HCT116 (cell line): ENCODE results near the gene RBM12. TPM values are rescaled to one million over a fixed set of nuclear protein-coding genes. Genes with fewer than 3 reads are reported as not detected.
A peak's percentile ranks its signal among the peaks of the same experiment; 100 is the strongest.

Source experiments
- ATAC-seq: fragments of 200-7000 bp; cut with Tn5 transposase; 2 replicates; pipeline ENCODE4 v1.9.1; 2020; ENCODE audit warnings: mild to moderate bottlenecking, moderate library complexity
- BruUV-seq: library from RNA; stranded (reverse); fragments of 400-500 nt; replicated peaks from 2 replicates; lab custom pipeline; 2021; lab: Mats Ljungman, UMichigan
- CTCF ChIA-PET: fragments of 300-600 bp; sonication (Branson Sonifier 250); formaldehyde crosslinking; loops from one replicate; lab custom pipeline; 2021; ENCODE audit warnings: antibody characterized with exemption; lab: Charles Lee
- POLR2A ChIA-PET: fragments of 300-600, 350-600 bp; sonication (Branson Sonifier 250); formaldehyde crosslinking; loops from one replicate; lab custom pipeline; 2021; ENCODE audit warnings: antibody characterized with exemption; lab: Charles Lee
- RAD21 ChIA-PET, 2 experiments: fragments of 300-600 bp; sonication (Branson Sonifier 250); formaldehyde crosslinking; loops; one replicate each; lab custom pipeline; 2023; ENCODE audit warnings: low total read pairs in 2 of 2; ENCODE audit not compliant: uncharacterized antibody in 2 of 2, unreplicated experiment in 2 of 2, low non-redundant PET in 1 of 2; lab: Charles Lee
- DNase-seq: peaks from one replicate; pipeline ENCODE4 v3.0.0-alpha.2; 2010; ENCODE audit warnings: low read depth, low spot score
- H2AFZ ChIP-seq: fragments of 200-600 bp; shearing (Covaris generic), sonication (generic); 2 replicates; pipeline ENCODE4 v1.6.1; 2017; ENCODE audit warnings: low read depth, mixed run types, mixed read lengths, antibody characterized with exemption, low read length; ENCODE audit not compliant: poor library complexity, severe bottlenecking
- H3K27ac ChIP-seq: 2 replicates; pipeline ENCODE4 v1.5.1; 2012; ENCODE audit warnings: low read depth, low read length
- H3K27me3 ChIP-seq: fragments of 200-600 bp; sonication (generic); 2 replicates; pipeline ENCODE4 v1.6.1; 2016; ENCODE audit warnings: mixed run types, low read length, mixed read lengths; ENCODE audit not compliant: insufficient read depth
- H3K36me3 ChIP-seq, 2 experiments: fragments of 200-500 bp in 1 of 2; fragments of 200-600 bp in 1 of 2; sonication (Bioruptor generic) in 1 of 2; sonication (generic) in 1 of 2; 2 replicates each; pipeline versions ENCODE4 v1.5.1 to v1.6.1; 2014 to 2016; ENCODE audit warnings: low read length in 2 of 2, inconsistent platforms in 1 of 2, mixed read lengths in 1 of 2, mixed run types in 1 of 2; ENCODE audit not compliant: insufficient read depth in 2 of 2, control insufficient read depth in 1 of 2
- H3K4me1 ChIP-seq, 2 experiments: fragments of 200-600 bp in 1 of 2; sonication (generic) in 1 of 2; 2 replicates each; pipeline versions ENCODE4 v1.5.1 to v1.6.1; 2012 to 2017; ENCODE audit warnings: low read length in 2 of 2, inconsistent platforms in 1 of 2, mild to moderate bottlenecking in 1 of 2, mixed read lengths in 1 of 2, mixed run types in 1 of 2, moderate library complexity in 1 of 2; ENCODE audit not compliant: insufficient read depth in 2 of 2, control insufficient read depth in 1 of 2
- H3K4me2 ChIP-seq: fragments of 200-600 bp; sonication (generic); 2 replicates; pipeline ENCODE4 v1.6.1; 2017; ENCODE audit warnings: mixed run types, low read length, mixed read lengths
- H3K4me3 ChIP-seq, 2 experiments: fragments of 200-600 bp in 1 of 2; sonication (generic) in 1 of 2; replicated peaks in 1 of 2; 2 replicates each; pipeline ENCODE4 v1.5.1; 2011 to 2016; ENCODE audit warnings: low read length in 2 of 2, control low read depth in 1 of 2, low read depth in 1 of 2, mild to moderate bottlenecking in 1 of 2, mixed read lengths in 1 of 2, mixed run types in 1 of 2
- H3K79me2 ChIP-seq: fragments of 200-600 bp; sonication (generic); 2 replicates; pipeline ENCODE4 v1.6.1; 2017; ENCODE audit warnings: mild to moderate bottlenecking, mixed run types, low read length, moderate library complexity, mixed read lengths; ENCODE audit not compliant: insufficient read depth
- H3K9ac ChIP-seq: fragments of 200-600 bp; sonication (generic); 2 replicates; pipeline ENCODE4 v1.6.1; 2016; ENCODE audit warnings: low read length, mixed read lengths
- H3K9me2 ChIP-seq: fragments of 200-600 bp; sonication (generic), shearing (Covaris generic); 2 replicates; pipeline ENCODE4 v1.6.1; 2017; ENCODE audit warnings: mixed run types, mild to moderate bottlenecking, moderate library complexity; ENCODE audit not compliant: insufficient read depth
- H3K9me3 ChIP-seq, 2 experiments: fragments of 200-500 bp in 1 of 2; fragments of 200-600 bp in 1 of 2; sonication (Bioruptor generic) in 1 of 2; sonication (generic) in 1 of 2; 2 replicates each; pipeline ENCODE4 v1.6.1; 2014 to 2017; ENCODE audit warnings: low read length in 2 of 2, mixed read lengths in 2 of 2, inconsistent platforms in 1 of 2, low read depth in 1 of 2, mild to moderate bottlenecking in 1 of 2, mixed run types in 1 of 2, moderate library complexity in 1 of 2; ENCODE audit not compliant: control insufficient read depth in 1 of 2, insufficient read depth in 1 of 2
- H4K20me1 ChIP-seq: fragments of 200-600 bp; sonication (generic), shearing (Covaris generic); 2 replicates; pipeline ENCODE4 v1.6.1; 2017; ENCODE audit warnings: mixed run types, mild to moderate bottlenecking, moderate library complexity; ENCODE audit not compliant: insufficient read depth
- CEBPB ChIP-seq: IDR thresholded peaks from 2 replicates; pipeline ENCODE4 v1.6.1; 2012; ENCODE audit warnings: low read depth
- EGR1 ChIP-seq: IDR thresholded peaks from 2 replicates; pipeline ENCODE4 v1.6.1; 2012; ENCODE audit warnings: low read depth
- EZH2 ChIP-seq: fragments of 200-600 bp; sonication (generic); IDR thresholded peaks from 2 replicates; pipeline ENCODE4 v1.6.1; 2017; ENCODE audit warnings: antibody characterized with exemption, mixed run types
- EZH2phosphoT487 ChIP-seq: fragments of 200-600 bp; IDR thresholded peaks from 2 replicates; pipeline ENCODE4 v1.6.1; 2018; ENCODE audit warnings: antibody characterized with exemption, borderline replicate concordance
- FOSL1 ChIP-seq: IDR thresholded peaks from 2 replicates; pipeline ENCODE4 v1.6.1; 2012; ENCODE audit warnings: low read depth
- SP1 ChIP-seq: IDR thresholded peaks from 2 replicates; pipeline ENCODE4 v1.6.1; 2012; ENCODE audit warnings: low read depth
- ZFX ChIP-seq: fragments of 450-650 bp; IDR thresholded peaks from 2 replicates; pipeline ENCODE4 v1.6.1; 2017
- intact Hi-C: fragments of 100-400 bp; cut with micrococcal nuclease; formaldehyde crosslinking; loops from 2 replicates; pipeline ENCODE4 v1.10.0; 2022
- total RNA-seq: library from RNA; stranded (reverse); gene quantifications from one replicate; pipeline ENCODE4 v1.2.1, GENCODE V29; 2021; ENCODE audit not compliant: unreplicated experiment
- TF ChIP-seq, protein P1 (sequence below): IDR thresholded peaks from 2 replicates; pipeline ENCODE4 v1.6.1; 2011; ENCODE audit warnings: mild to moderate bottlenecking, low read length, moderate library complexity; ENCODE audit not compliant: insufficient replicate concordance; ENCODE audit errors: extremely low read depth
- TF ChIP-seq, protein P2 (sequence below), 3 experiments: fragments of 200-600 bp in 1 of 3; sonication (generic) in 1 of 3; IDR thresholded peaks in 2 of 3; conservative IDR thresholded peaks in 1 of 3; 2 replicates each; pipeline ENCODE4 v1.5.1; 2012 to 2017; ENCODE audit warnings: low read depth in 2 of 3, low read length in 2 of 3, antibody characterized with exemption in 1 of 3, borderline replicate concordance in 1 of 3, control low read depth in 1 of 3, mild to moderate bottlenecking in 1 of 3, mixed read lengths in 1 of 3, mixed run types in 1 of 3, moderate library complexity in 1 of 3; ENCODE audit not compliant: insufficient read depth in 1 of 3

The RBM12 gene
- total RNA-seq, 1 experiment from 2014 or later: 110 TPM

- no peak for TF ChIP-seq EGR1
These were observed 33.8 kb upstream of the RBM12 start (continued) for GRCh38 chr20:35698298-35699126.

- no TSS peak for BruUV-seq
- H3K9ac ChIP-seq: peak overlapping the region; percentile 93
- H3K79me2 ChIP-seq: peaks cover 40% of the 10 kb centered on the region
- H3K9me3 ChIP-seq: no peaks in the 10 kb centered on the region
- H3K36me3 ChIP-seq: peaks cover 13% of the 10 kb centered on the region in 2 experiments; a peak in 3 of 4 replicates
- ChIA-PET CTCF (no interaction called here), POLR2A (no interaction called here), RAD21 (no interaction called here)
- no peak overlapping the region for H2AFZ ChIP-seq
- peak overlapping the region; percentile 95 for H3K4me3 ChIP-seq
- no peaks in the 10 kb centered on the region for H3K9me2 ChIP-seq
- ATAC-seq (no peak), DNase-seq (no peak)
- intact Hi-C loops: no loop called here
- TF ChIP-seq EZH2phosphoT487 (no peak), CEBPB (no peak), EGR1 (no peak), ZFX (no peak), EZH2 (no peak), FOSL1 (no peak), SP1 (no peak)
- TF ChIP-seq, protein P1, sequence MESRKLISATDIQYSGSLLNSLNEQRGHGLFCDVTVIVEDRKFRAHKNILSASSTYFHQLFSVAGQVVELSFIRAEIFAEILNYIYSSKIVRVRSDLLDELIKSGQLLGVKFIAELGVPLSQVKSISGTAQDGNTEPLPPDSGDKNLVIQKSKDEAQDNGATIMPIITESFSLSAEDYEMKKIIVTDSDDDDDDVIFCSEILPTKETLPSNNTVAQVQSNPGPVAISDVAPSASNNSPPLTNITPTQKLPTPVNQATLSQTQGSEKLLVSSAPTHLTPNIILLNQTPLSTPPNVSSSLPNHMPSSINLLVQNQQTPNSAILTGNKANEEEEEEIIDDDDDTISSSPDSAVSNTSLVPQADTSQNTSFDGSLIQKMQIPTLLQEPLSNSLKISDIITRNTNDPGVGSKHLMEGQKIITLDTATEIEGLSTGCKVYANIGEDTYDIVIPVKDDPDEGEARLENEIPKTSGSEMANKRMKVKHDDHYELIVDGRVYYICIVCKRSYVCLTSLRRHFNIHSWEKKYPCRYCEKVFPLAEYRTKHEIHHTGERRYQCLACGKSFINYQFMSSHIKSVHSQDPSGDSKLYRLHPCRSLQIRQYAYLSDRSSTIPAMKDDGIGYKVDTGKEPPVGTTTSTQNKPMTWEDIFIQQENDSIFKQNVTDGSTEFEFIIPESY: no peak
- TF ChIP-seq, protein P2, sequence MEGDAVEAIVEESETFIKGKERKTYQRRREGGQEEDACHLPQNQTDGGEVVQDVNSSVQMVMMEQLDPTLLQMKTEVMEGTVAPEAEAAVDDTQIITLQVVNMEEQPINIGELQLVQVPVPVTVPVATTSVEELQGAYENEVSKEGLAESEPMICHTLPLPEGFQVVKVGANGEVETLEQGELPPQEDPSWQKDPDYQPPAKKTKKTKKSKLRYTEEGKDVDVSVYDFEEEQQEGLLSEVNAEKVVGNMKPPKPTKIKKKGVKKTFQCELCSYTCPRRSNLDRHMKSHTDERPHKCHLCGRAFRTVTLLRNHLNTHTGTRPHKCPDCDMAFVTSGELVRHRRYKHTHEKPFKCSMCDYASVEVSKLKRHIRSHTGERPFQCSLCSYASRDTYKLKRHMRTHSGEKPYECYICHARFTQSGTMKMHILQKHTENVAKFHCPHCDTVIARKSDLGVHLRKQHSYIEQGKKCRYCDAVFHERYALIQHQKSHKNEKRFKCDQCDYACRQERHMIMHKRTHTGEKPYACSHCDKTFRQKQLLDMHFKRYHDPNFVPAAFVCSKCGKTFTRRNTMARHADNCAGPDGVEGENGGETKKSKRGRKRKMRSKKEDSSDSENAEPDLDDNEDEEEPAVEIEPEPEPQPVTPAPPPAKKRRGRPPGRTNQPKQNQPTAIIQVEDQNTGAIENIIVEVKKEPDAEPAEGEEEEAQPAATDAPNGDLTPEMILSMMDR (IDR thresholded peaks at IDR 0.05 in 2 of 3, conservative IDR thresholded peaks at IDR 0.05 in 1 of 3; ENCODE audit: borderline replicate concordance in 1 of 3, insufficient read depth in 1 of 3, low read depth in 2 of 3, low read length in 2 of 3): no peak
- peak overlapping the region; percentile 94 for H3K4me2 ChIP-seq
- peak overlapping the region; percentile 83; the same call in 1 of the 2 replicates for H3K27ac ChIP-seq
- peaks cover 10 to 26% of the 10 kb centered on the region in 2 experiments for H3K4me1 ChIP-seq
- H4K20me1 ChIP-seq: no peaks in the 10 kb centered on the region
- no peaks in the 10 kb centered on the region for H3K27me3 ChIP-seq
These were observed 33.1 kb upstream of the RBM12 start for GRCh38 chr20:35697696-35698297.
